Testis (tissue), 5 donors: ENCODE data around the gene SEZ6. TPM values are rescaled to one million over a fixed set of nuclear protein-coding genes. Genes with fewer than 3 reads are reported as not detected.

Source experiments
- DNase-seq: peaks from one replicate; pipeline ENCODE4 v3.0.0-alpha.2; 2019
- H3K27ac ChIP-seq, 2 donors: fragments of 200-600 bp; sonication (generic); one replicate each; pipeline ENCODE4 v1.5.1; 2019
- H3K27me3 ChIP-seq: fragments of 200-600 bp; sonication (generic); one replicate; pipeline ENCODE4 v1.5.1; 2019
- H3K36me3 ChIP-seq: fragments of 200-600 bp; sonication (generic); one replicate; pipeline ENCODE4 v1.5.1; 2017; ENCODE audit warnings: low read depth; ENCODE audit errors: missing control alignments
- H3K4me1 ChIP-seq: fragments of 200-600 bp; sonication (generic); one replicate; pipeline ENCODE4 v1.5.1; 2019
- H3K4me3 ChIP-seq, 2 donors: fragments of 200-600 bp; sonication (generic); one replicate each; pipeline ENCODE4 v1.5.1; 2017 to 2019
- H3K9me3 ChIP-seq: fragments of 200-600 bp; sonication (generic); one replicate; pipeline ENCODE4 v1.5.1; 2017
- CTCF ChIP-seq, 3 experiments: fragments of 450-650 bp in 2 of 3; fragments of 200-600 bp in 1 of 3; sonication (generic) in 1 of 3; IDR thresholded peaks; one replicate each; pipeline ENCODE4 v1.5.1; 2016 to 2019; ENCODE audit warnings: antibody characterized with exemption in 3 of 3, mild to moderate bottlenecking in 2 of 3, moderate library complexity in 1 of 3
- POLR2A ChIP-seq: fragments of 450-650 bp; IDR thresholded peaks from one replicate; pipeline ENCODE4 v1.6.1; 2017; ENCODE audit warnings: antibody characterized with exemption, mild to moderate bottlenecking, moderate library complexity
- WGBS, 2 donors: methylation state at CpG; one replicate each; pipeline ENCODE4 v1.1.5; 2018; 5-methylcytosine and 5-hydroxymethylcytosine counted together
- intact Hi-C: fragments of 100-400 bp; cut with DNase I; formaldehyde crosslinking; loops from one replicate; pipeline ENCODE4 v1.15.1; 2023; ENCODE audit warnings: low total_unique reads
- long read RNA-seq, 2 donors: transcript quantifications; one replicate each; lab custom pipeline, GENCODE V29; 2026
- polyA plus RNA-seq: library from polyadenylated mRNA; stranded (reverse); fragments of 350-450 nt; fragmentation: Illumina TruSeq; extraction: RNeasy Lipid Tissue Mini Kit (QIAGEN cat#74804); gene quantifications from one replicate; pipeline ENCODE4 v1.2.3, GENCODE V29; 2014; ENCODE audit warnings: low read depth, low replicate concordance; ENCODE audit not compliant: insufficient read depth
- total RNA-seq, 2 donors: library from RNA; depleted of rRNA; stranded (reverse); fragments of >200 nt; gene quantifications; one replicate each; pipeline ENCODE4 v1.2.3, GENCODE V29; 2016

SEZ6 gene, protein sequence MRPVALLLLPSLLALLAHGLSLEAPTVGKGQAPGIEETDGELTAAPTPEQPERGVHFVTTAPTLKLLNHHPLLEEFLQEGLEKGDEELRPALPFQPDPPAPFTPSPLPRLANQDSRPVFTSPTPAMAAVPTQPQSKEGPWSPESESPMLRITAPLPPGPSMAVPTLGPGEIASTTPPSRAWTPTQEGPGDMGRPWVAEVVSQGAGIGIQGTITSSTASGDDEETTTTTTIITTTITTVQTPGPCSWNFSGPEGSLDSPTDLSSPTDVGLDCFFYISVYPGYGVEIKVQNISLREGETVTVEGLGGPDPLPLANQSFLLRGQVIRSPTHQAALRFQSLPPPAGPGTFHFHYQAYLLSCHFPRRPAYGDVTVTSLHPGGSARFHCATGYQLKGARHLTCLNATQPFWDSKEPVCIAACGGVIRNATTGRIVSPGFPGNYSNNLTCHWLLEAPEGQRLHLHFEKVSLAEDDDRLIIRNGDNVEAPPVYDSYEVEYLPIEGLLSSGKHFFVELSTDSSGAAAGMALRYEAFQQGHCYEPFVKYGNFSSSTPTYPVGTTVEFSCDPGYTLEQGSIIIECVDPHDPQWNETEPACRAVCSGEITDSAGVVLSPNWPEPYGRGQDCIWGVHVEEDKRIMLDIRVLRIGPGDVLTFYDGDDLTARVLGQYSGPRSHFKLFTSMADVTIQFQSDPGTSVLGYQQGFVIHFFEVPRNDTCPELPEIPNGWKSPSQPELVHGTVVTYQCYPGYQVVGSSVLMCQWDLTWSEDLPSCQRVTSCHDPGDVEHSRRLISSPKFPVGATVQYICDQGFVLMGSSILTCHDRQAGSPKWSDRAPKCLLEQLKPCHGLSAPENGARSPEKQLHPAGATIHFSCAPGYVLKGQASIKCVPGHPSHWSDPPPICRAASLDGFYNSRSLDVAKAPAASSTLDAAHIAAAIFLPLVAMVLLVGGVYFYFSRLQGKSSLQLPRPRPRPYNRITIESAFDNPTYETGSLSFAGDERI
- total RNA-seq (1 to 10 TPM in 1 of 2 donors, under 1 TPM in 1; 0.79 to 2.1 TPM), polyA plus RNA-seq (0.53 TPM)
- long read RNA-seq, donor 1, result 0 reads
- long read RNA-seq, donor 2, result 0 reads

- peak; percentile 85 for DNase-seq
- Histone ChIP-seq H3K4me3 (peak within 1 kb of the TSS in 1 of 2 donors; percentile 24), H3K36me3 (no peaks in the 10 kb centered on the region), H3K9me3 (no peaks in the 10 kb centered on the region), H3K27me3 (no peaks in the 10 kb centered on the region), H3K4me1 (peaks cover 3% of the 10 kb centered on the region), H3K27ac (no peak within 1 kb of the TSS)
- WGBS, 2 donors, result 3 to 5% methylated on average over 20 to 23 of the region's 43 CpGs
- TF ChIP-seq POLR2A (no peak), CTCF (IDR thresholded peaks at IDR 0.05) (peak in 1 of 3 experiments; percentile 27)
- intact Hi-C loops, result no loop called here
These were observed at the start of gene SEZ6 for GRCh38 chr17:29005936-29006511. Gene SEZ6 (minus strand): TSS chr17:29006033. CDS start chr17:29005869, 164 bp downstream.

GRCh38 chr17:29054835-29055234 is 49.0 kb upstream of the SEZ6 start:
- H3K9me3 ChIP-seq, result no peaks in the 10 kb centered on the region
- intact Hi-C loops, result no loop called here
- TF ChIP-seq CTCF (IDR thresholded peaks at IDR 0.05) (no peak), POLR2A (no peak)
- no peaks in the 10 kb centered on the region for H3K27me3 ChIP-seq
- no peak overlapping the region for H3K4me3 ChIP-seq
- 81% methylated on average over 10 of the region's 10 CpGs for WGBS, 2 donors
- no peak overlapping the region for H3K27ac ChIP-seq
- no peaks in the 10 kb centered on the region for H3K36me3 ChIP-seq
- no peak for DNase-seq
- no peaks in the 10 kb centered on the region for H3K4me1 ChIP-seq

GRCh38 chr17:29051731-29052130 is 45.9 kb upstream of the SEZ6 start:
- Histone ChIP-seq H3K27ac (no peak overlapping the region), H3K4me1 (no peaks in the 10 kb centered on the region), H3K36me3 (no peaks in the 10 kb centered on the region), H3K27me3 (no peaks in the 10 kb centered on the region), H3K9me3 (no peaks in the 10 kb centered on the region), H3K4me3 (no peak overlapping the region)
- 68 to 85% methylated on average over 5 to 6 of the region's 6 CpGs for WGBS, 2 donors
- intact Hi-C loops, result no loop called here
- no peak for DNase-seq
- TF ChIP-seq POLR2A, result no peak
- no peak for TF ChIP-seq CTCF (IDR thresholded peaks at IDR 0.05)

GRCh38 chr17:29051194-29051593 is 45.4 kb upstream of the SEZ6 start:
- Histone ChIP-seq H3K27ac (no peak overlapping the region), H3K4me1 (no peaks in the 10 kb centered on the region), H3K9me3 (no peaks in the 10 kb centered on the region), H3K27me3 (no peaks in the 10 kb centered on the region), H3K4me3 (no peak overlapping the region), H3K36me3 (no peaks in the 10 kb centered on the region)
- WGBS, 2 donors, result 87 to 88% methylated on average over 12 of the region's 12 CpGs
- no peak for TF ChIP-seq POLR2A
- TF ChIP-seq CTCF (IDR thresholded peaks at IDR 0.05), result no peak
- intact Hi-C loops, result no loop called here
- no peak for DNase-seq
